ENCODE measurements around the gene SOX6.
A peak's percentile ranks its signal among the peaks of the same experiment; 100 is the strongest.

SOX6 gene

DNA sequence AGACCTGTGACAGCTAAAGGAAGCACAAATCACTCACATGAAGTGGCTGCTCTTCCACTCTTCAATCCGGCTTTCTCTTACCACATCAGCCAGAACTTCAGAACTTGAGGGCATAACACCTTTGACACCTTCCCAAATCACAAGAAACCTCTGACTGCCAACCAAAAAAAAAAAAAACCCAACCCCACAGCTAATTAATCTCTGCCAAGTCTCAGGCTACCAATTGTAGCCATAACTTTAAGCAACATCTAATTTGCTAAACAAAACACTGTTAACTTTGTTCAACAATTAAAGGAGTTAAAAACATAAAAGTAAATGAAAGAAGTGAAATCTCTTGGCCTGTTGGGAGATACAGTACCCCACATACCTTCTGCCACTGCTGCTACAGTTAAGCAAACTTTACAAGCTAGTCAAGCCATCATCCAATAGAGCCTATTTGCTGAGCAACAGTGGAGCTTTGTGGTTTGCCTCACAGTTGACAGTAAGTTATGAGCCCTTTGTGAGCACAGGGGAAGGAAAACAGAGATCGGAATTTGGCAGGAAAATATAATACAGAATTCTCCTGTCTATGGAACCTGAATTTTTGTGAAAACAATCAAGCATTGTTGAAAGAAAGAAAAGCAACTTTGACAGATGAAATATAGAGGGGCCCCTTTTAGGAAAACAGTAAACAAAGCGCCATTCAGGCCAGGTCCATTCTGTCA, at the start of gene SOX6:
Gene SOX6 (minus strand): TSS at position 490 of the 704 bp plus-strand sequence. CDS start 15,298 bp downstream, outside the sequence.
- Mint-ChIP-seq H3K4me1 (peaks cover 43% of the 10 kb centered on the region), H3K9me3 (no peaks in the 10 kb centered on the region), H3K27ac (peak within 1 kb of the TSS; percentile 64 to 77 (median 77)), H3K4me3 (peak within 1 kb of the TSS in 1 of 3 experiments; percentile 9), H3K27me3 (ENCODE audit: low read depth) (no peaks in the 10 kb centered on the region), H3K36me3 (ENCODE audit: low read depth) (no peaks in the 10 kb centered on the region)
- TF ChIP-seq, protein P1, sequence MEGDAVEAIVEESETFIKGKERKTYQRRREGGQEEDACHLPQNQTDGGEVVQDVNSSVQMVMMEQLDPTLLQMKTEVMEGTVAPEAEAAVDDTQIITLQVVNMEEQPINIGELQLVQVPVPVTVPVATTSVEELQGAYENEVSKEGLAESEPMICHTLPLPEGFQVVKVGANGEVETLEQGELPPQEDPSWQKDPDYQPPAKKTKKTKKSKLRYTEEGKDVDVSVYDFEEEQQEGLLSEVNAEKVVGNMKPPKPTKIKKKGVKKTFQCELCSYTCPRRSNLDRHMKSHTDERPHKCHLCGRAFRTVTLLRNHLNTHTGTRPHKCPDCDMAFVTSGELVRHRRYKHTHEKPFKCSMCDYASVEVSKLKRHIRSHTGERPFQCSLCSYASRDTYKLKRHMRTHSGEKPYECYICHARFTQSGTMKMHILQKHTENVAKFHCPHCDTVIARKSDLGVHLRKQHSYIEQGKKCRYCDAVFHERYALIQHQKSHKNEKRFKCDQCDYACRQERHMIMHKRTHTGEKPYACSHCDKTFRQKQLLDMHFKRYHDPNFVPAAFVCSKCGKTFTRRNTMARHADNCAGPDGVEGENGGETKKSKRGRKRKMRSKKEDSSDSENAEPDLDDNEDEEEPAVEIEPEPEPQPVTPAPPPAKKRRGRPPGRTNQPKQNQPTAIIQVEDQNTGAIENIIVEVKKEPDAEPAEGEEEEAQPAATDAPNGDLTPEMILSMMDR (IDR thresholded peaks at IDR 0.05; ENCODE audit: unreplicated experiment in 3 of 3): no peak

DNA sequence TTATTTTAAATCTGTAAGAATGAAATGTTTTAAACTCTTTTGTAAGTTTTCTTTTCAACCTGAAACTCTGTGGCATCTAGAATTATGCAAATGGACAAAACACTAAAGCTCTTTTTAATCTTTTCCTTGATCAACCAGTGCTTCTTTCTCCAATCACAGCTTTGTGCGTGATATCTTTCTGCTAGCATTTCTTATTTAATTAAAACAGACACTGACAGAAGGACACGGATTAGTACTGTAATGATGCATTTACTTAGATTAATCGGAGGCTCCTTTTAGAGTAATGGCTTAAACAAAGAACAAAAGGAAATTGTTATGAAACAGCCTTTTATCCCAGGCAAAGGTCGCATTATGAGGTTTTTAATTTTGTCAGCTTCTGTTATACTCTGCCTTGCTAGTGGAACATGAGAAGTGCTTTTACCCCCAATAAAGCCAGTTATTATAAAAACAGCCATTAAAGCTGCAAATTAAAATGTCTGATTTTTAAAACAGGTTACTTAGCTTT, 48.5 kb upstream of the SOX6 start:
- Mint-ChIP-seq H3K9me3 (no peaks in the 10 kb centered on the region), H3K4me1 (peaks cover 22% of the 10 kb centered on the region), H3K27ac (peak overlapping the region in 1 of 3 experiments; percentile 13), H3K36me3 (ENCODE audit: low read depth) (no peaks in the 10 kb centered on the region), H3K4me3 (no peak overlapping the region), H3K27me3 (ENCODE audit: low read depth) (no peaks in the 10 kb centered on the region)
- TF ChIP-seq, protein P1 (IDR thresholded peaks at IDR 0.05; ENCODE audit: unreplicated experiment in 3 of 3): no peak

DNA sequence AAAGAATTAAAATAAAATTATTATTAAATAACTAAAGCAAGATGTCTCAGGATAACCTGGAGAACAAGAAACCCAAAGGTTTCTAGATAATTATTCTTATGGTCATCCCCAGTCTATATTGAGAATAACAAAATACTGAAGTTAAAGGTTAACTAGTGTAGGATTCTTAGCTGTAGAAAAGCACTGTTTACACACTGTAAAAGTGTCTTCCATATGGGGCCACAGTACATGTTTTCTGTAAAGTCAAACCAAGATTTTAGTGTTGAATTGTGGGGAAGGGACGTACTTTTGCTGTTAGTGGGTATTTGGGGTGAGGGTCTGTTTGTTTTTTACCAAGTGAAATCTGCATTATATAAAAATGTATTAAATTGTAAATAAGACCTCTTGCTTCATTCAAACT, 47.5 kb upstream of the SOX6 start:
- TF ChIP-seq, protein P1 (IDR thresholded peaks at IDR 0.05; ENCODE audit: unreplicated experiment in 3 of 3): no peak
- peak overlapping the region; percentile 16 to 63 (median 27) for H3K27ac Mint-ChIP-seq
- H3K36me3 Mint-ChIP-seq (ENCODE audit: low read depth): no peaks in the 10 kb centered on the region
- H3K9me3 Mint-ChIP-seq: no peaks in the 10 kb centered on the region
- no peak overlapping the region for H3K4me3 Mint-ChIP-seq
- H3K27me3 Mint-ChIP-seq (ENCODE audit: low read depth): no peaks in the 10 kb centered on the region
- H3K4me1 Mint-ChIP-seq: peaks cover 22% of the 10 kb centered on the region

DNA sequence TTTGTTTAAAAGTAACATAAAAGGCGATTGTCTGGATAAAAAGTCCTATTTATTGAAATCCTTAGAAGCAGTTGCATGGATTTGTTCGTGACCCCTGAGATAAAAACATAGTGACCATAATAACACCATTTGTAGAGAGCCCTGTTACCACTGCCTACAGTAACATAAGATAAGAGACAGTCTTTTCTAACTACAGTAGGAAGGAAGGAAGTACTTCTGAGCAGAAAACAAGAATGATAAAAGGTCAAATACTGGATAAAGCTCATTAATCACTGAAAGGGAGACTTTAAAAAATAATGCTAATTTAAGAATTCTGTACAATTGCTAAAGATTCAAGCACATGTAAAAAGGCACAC, 47.1 kb upstream of the SOX6 start:
- TF ChIP-seq, protein P1 (IDR thresholded peaks at IDR 0.05; ENCODE audit: unreplicated experiment in 3 of 3): no peak
- H3K4me3 Mint-ChIP-seq: no peak overlapping the region
- H3K9me3 Mint-ChIP-seq: no peaks in the 10 kb centered on the region
- H3K36me3 Mint-ChIP-seq (ENCODE audit: low read depth): no peaks in the 10 kb centered on the region
- H3K27me3 Mint-ChIP-seq (ENCODE audit: low read depth): no peaks in the 10 kb centered on the region
- H3K4me1 Mint-ChIP-seq: peaks cover 22% of the 10 kb centered on the region
- peak overlapping the region; percentile 9 to 64 (median 16) for H3K27ac Mint-ChIP-seq

DNA sequence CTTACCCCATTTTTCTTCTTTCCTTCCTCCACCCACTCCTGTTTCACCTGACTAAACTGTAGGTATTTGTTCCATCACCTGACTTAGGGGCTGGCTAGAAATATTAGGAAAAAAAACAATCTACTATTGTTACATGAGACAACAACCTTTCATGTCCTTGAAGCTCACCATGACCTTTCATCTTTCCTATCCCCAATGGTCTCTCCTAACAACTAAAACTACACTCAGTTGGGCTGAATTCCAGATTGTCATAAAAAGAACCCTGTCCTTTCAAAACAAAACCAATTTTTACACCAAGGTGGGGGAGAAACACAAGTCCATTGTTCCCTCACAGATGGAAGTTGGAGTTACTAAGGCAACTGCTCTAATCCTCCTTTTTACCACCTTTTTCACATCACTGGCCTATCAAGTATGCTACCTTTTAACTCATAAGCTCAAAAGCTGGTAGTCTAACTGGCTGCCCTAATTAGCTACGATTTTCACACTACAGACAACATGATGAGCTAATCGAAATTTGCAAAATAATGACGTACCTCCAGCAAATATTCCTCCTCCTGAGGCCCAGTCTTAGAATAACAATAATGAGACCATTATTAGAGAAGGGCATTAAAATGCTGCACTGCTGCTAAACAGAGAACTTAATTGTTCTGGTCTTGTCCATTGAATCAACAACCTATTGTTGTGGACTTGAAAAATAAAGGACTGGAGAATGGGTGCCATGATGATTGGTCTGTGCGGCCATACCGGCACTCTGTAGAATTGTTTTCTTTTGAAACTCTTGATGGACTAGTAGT, 46.5 kb upstream of the SOX6 start:
- no peaks in the 10 kb centered on the region for H3K27me3 Mint-ChIP-seq (ENCODE audit: low read depth)
- no peak overlapping the region for H3K4me3 Mint-ChIP-seq
- TF ChIP-seq, protein P1 (IDR thresholded peaks at IDR 0.05; ENCODE audit: unreplicated experiment in 3 of 3): no peak
- H3K27ac Mint-ChIP-seq: peak overlapping the region; percentile 23 to 64 (median 48)
- no peaks in the 10 kb centered on the region for H3K9me3 Mint-ChIP-seq
- H3K4me1 Mint-ChIP-seq: peaks cover 22% of the 10 kb centered on the region
- no peaks in the 10 kb centered on the region for H3K36me3 Mint-ChIP-seq (ENCODE audit: low read depth)
